HT-29 (cell line): ENCODE measurements around the gene SLITRK5. TPM values are rescaled to one million over a fixed set of nuclear protein-coding genes. Genes with fewer than 3 reads are reported as not detected.

Experiments used
- DNase-seq: peaks from one replicate; pipeline ENCODE4 v3.0.0-alpha.2; 2015; ENCODE audit warnings: low spot score
- total RNA-seq: library from RNA; depleted of rRNA; stranded (reverse); fragments of >200 nt; shearing (Covaris generic); gene quantifications from 2 replicates; pipeline ENCODE4 v1.2.3, GENCODE V29; 2014

The SLITRK5 gene
- total RNA-seq, 1 experiment from 2014 or later = not detected

DNA sequence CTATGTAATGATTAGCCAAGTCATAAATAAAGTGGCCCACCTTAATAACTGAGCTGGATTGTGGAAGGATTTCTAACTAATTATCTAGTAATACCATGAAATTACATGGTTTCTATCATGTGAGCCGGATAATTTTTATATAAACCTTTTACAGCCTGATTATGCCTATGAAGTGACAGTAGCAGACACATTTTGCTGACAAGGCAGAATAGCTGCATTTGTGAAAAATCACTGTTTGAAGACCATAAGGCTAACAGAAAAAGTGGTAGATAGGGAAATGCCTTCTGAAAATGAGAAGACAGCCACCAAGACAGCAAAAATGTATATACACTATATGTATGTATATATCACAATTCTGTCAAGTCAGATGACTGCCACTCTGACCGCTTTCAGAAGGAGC lies 27.1 kb downstream of the SLITRK5 start:
- DNase-seq = no peak

DNA sequence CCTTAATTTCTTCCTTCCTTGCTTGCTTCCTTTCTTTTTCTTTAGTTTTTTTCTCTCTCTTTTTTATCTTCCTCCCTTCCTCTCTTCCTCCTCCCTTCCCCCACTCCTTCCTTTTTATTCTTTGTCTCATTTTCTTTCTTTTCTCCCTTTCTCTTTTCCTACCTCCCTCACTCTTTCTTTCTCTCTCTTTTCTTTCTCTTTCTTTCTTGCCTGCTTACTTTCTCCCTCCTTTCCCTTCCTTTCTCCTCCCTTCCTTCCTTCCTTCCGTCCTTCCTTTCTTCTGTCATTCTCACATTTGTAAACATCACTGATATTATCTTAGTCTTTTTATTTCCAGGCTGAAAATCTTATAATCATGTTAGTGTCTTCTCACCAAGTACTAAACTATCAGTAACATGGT lies 38.8 kb downstream of the SLITRK5 start:
- no peak for DNase-seq

DNA sequence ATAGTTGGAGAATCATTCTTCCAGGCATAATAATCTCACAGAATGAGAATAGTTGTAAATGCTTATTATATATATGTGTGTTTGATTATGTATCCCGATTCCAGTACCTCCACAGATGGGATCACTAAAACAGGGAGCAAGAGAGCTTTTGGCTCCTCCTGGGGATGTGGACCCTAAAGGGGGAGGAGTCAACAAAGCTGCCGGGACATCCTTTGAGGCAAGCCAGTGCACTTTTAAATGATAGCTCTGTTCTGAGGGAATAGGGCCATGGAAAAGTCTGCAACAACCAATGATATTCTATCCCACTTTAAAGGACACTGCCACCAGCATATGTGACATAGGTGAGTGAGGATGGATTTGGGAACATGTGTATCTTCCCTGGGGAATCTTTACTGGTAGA lies 40.8 kb downstream of the SLITRK5 start:
- DNase-seq = no peak
